Body of pancreas (tissue), 4 donors: ENCODE measurements around the gene OR11L1. TPM values are rescaled to one million over a fixed set of nuclear protein-coding genes. Genes with fewer than 3 reads are reported as not detected.
A peak's percentile ranks its signal among the peaks of the same experiment; 100 is the strongest.

Source experiments
- ATAC-seq: fragments of 150-250 bp; one replicate; pipeline ENCODE4 v1.9.1; 2016
- DNase-seq, 4 donors: peaks; one replicate each; pipeline ENCODE4 v3.0.0-alpha.2; 2019
- H3K27ac ChIP-seq, 4 donors: fragments of 200-600 bp; sonication (generic); 1 replicate in 3 of 4; 2 replicates in 1 of 4; pipeline versions ENCODE4 v1.5.1 to v1.6.1; 2016 to 2019; ENCODE audit warnings: mild to moderate bottlenecking in 1 of 4, mixed read lengths in 1 of 4, moderate library complexity in 1 of 4
- H3K27me3 ChIP-seq, 2 donors: fragments of 200-600 bp; sonication (generic); one replicate each; pipeline ENCODE4 v1.6.0; 2016; ENCODE audit warnings: mild to moderate bottlenecking in 1 of 2
- H3K36me3 ChIP-seq, 2 donors: fragments of 200-600 bp; sonication (generic); replicated peaks in 1 of 2; 2 replicates each; pipeline ENCODE4 v1.5.1; 2016; ENCODE audit warnings: low read depth in 2 of 2; ENCODE audit not compliant: insufficient read depth in 1 of 2
- H3K4me1 ChIP-seq: fragments of 200-600 bp; sonication (generic); one replicate; pipeline ENCODE4 v1.6.0; 2016
- H3K4me3 ChIP-seq, 2 donors: fragments of 200-600 bp; sonication (generic); 1 replicate in 1 of 2; 2 replicates in 1 of 2; pipeline ENCODE4 v1.5.1; 2016 to 2019
- H3K9me3 ChIP-seq, 3 donors: fragments of 200-600 bp; sonication (generic); 1 replicate in 2 of 3; 2 replicates in 1 of 3; pipeline ENCODE4 v1.5.1; 2016
- POLR2A ChIP-seq, 3 donors: fragments of 450-650 bp; IDR thresholded peaks; one replicate each; pipeline ENCODE4 v1.6.1; 2016; ENCODE audit warnings: antibody characterized with exemption in 3 of 3, mild to moderate bottlenecking in 2 of 3
- WGBS, 2 donors: methylation state at CpG; one replicate each; pipeline ENCODE4 v1.1.5; 2017; 5-methylcytosine and 5-hydroxymethylcytosine counted together
- intact Hi-C: fragments of 100-400 bp; cut with DNase I; formaldehyde crosslinking; loops from one replicate; pipeline ENCODE4 v1.15.1; 2023
- total RNA-seq, 2 donors: library from RNA; depleted of rRNA; stranded (reverse); fragments of >200 nt; gene quantifications; one replicate each; pipeline ENCODE4 v1.1.0, GENCODE V29; 2016
- TF ChIP-seq, protein P1 (sequence below), 7 experiments: fragments of 450-650 bp in 4 of 7; fragments of 200-600 bp in 3 of 7; sonication (generic) in 3 of 7; IDR thresholded peaks; one replicate each; pipeline ENCODE4 v1.5.1; 2016 to 2019; ENCODE audit warnings: antibody characterized with exemption in 7 of 7

The OR11L1 gene
- total RNA-seq, 2 donors from 2014 or later = not detected

DNA sequence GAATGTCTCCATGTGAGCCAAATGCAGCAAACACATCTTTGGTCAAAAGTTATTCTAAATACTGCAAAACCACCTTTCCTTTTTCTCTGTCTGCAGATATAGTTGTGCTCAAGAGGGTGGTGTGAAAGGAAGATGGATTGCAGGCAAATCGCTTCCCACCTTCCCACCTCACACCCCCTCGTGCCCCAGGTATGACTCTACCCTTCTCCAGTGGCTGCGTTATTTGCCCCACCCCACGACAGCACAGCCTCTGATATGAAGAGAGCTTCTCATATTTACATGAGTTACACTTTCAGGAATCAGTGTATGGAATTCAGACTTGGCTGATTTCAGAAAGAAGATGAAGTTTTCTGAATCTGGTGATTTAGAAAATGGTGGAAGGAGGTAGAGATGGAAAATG, 21.1 kb upstream of the OR11L1 start:
- Histone ChIP-seq H3K4me1 (no peaks in the 10 kb centered on the region), H3K9me3 (no peaks in the 10 kb centered on the region), H3K4me3 (no peak overlapping the region), H3K36me3 (no peaks in the 10 kb centered on the region), H3K27me3 (no peaks in the 10 kb centered on the region), H3K27ac (no peak overlapping the region)
- WGBS, 2 donors = 45 to 69% methylated on average over 4 of the region's 4 CpGs
- DNase-seq = no peak
- intact Hi-C loops = no loop called here
- ATAC-seq = no peak
- TF ChIP-seq, protein P1, sequence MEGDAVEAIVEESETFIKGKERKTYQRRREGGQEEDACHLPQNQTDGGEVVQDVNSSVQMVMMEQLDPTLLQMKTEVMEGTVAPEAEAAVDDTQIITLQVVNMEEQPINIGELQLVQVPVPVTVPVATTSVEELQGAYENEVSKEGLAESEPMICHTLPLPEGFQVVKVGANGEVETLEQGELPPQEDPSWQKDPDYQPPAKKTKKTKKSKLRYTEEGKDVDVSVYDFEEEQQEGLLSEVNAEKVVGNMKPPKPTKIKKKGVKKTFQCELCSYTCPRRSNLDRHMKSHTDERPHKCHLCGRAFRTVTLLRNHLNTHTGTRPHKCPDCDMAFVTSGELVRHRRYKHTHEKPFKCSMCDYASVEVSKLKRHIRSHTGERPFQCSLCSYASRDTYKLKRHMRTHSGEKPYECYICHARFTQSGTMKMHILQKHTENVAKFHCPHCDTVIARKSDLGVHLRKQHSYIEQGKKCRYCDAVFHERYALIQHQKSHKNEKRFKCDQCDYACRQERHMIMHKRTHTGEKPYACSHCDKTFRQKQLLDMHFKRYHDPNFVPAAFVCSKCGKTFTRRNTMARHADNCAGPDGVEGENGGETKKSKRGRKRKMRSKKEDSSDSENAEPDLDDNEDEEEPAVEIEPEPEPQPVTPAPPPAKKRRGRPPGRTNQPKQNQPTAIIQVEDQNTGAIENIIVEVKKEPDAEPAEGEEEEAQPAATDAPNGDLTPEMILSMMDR (IDR thresholded peaks at IDR 0.05) = no peak
- TF ChIP-seq POLR2A (IDR thresholded peaks at IDR 0.05) = no peak

DNA sequence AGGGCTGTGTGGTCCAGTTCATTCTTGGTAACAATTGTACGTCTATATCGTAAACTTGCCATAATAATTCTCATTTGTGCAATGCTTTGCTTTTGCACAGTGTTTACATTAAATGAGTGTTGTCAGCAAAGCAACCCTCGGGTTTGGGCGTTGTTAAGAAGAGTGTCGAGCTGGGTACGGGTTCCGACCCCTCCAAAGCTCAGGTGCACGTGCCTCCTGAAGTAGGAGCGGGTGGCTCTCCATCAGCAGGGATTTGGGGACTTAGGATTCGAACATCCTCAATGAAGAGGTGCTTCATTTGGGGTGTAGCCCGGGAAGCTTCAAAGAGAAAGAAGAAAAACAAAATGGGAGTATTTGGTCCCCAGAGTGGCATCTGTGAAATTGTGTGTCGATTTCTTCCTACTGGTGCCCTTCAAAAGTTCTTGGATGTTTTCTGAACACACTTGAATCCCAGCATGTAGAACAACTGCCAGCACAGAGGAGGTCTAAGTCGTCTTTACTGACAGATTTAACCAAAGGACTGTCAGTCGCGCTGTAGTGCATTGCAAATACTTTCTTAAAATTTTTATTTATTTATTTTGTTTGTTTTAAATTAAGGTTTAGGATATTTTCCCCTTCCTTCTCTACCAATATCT, 16.4 kb upstream of the OR11L1 start:
- no peaks in the 10 kb centered on the region for H3K36me3 ChIP-seq
- DNase-seq = no peak
- intact Hi-C loops = no loop called here
- no peak for TF ChIP-seq POLR2A (IDR thresholded peaks at IDR 0.05)
- TF ChIP-seq, protein P1 (IDR thresholded peaks at IDR 0.05) = no peak
- 24 to 38% methylated on average over 15 of the region's 15 CpGs for WGBS, 2 donors
- H3K4me3 ChIP-seq = no peak overlapping the region
- no peaks in the 10 kb centered on the region for H3K27me3 ChIP-seq
- no peak for ATAC-seq
- H3K9me3 ChIP-seq = no peaks in the 10 kb centered on the region
- H3K4me1 ChIP-seq = peaks cover 6% of the 10 kb centered on the region
- no peak overlapping the region for H3K27ac ChIP-seq

DNA sequence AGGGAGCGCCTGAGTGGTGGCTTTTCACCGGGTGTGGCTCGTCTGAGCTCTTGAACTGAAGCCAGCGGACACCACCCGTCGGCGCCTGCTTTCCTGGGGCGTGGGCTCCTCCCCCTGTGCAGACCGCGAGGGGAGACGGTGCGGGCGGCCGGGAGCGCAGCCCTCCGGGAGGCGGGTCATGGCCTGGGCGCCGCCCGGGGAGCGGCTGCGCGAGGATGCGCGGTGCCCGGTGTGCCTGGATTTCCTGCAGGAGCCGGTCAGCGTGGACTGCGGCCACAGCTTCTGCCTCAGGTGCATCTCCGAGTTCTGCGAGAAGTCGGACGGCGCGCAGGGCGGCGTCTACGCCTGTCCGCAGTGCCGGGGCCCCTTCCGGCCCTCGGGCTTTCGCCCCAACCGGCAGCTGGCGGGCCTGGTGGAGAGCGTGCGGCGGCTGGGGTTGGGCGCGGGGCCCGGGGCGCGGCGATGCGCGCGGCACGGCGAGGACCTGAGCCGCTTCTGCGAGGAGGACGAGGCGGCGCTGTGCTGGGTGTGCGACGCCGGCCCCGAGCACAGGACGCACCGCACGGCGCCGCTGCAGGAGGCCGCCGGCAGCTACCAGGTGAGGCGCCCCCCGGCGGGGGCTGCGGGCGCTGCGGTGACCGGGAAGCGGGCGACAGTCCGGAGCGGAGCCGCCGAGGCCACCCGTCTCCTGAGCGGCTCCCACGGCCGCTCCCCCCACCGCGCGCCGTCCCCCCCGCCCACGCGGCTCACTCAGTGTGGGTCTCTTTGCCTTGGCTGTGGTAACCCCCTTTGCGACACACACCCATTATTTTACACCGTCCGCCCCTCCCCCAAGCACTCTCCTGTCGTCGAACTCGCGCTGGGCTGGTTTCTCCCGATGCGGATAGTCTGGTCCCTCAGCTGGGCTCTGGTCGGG, 15.6 kb upstream of the OR11L1 start, which contains the start of gene TRIM58:
Gene TRIM58 (plus strand): TSS at position 119 of the 916 bp plus-strand sequence. CDS start 60 bp downstream, at position 179.
- Histone ChIP-seq H3K27ac (no peak within 1 kb of the TSS), H3K9me3 (no peaks in the 10 kb centered on the region), H3K27me3 (no peaks in the 10 kb centered on the region), H3K36me3 (no peaks in the 10 kb centered on the region), H3K4me3 (no peak within 1 kb of the TSS), H3K4me1 (peaks cover 6% of the 10 kb centered on the region)
- intact Hi-C loops = no loop called here
- no peak for ATAC-seq
- peak in 1 of 4 donors; percentile 68 for DNase-seq
- WGBS, 2 donors = 2 to 5% methylated on average over 22 to 83 of the region's 109 CpGs
- TF ChIP-seq, protein P1 (IDR thresholded peaks at IDR 0.05) = peak in 1 of 7 experiments; percentile 35
- peak in 1 of 3 donors; percentile 19 for TF ChIP-seq POLR2A (IDR thresholded peaks at IDR 0.05)

DNA sequence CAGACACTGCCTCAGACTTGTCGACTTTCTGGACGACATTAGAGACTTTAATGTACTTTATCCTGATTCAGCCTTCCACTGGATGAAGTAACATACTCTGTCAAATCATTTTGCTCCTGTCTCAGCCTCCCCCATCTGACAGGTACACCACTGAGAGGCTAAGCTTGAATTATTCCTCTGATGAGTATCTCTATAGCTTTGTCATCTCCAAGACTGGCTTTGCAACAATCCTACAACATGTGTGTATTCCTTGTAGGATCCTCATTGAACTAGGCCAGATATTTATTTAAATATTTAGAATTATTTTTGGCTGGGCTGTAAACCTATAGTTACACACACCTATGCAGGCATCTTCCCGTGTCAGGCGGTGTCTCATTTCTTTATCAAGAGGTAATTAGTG, 14.2 kb upstream of the OR11L1 start:
- no peaks in the 10 kb centered on the region for H3K36me3 ChIP-seq
- intact Hi-C loops = no loop called here
- DNase-seq (no peak), ATAC-seq (no peak)
- no peaks in the 10 kb centered on the region for H3K9me3 ChIP-seq
- H3K4me3 ChIP-seq = no peak overlapping the region
- TF ChIP-seq POLR2A (IDR thresholded peaks at IDR 0.05) = no peak
- TF ChIP-seq, protein P1 (IDR thresholded peaks at IDR 0.05) = no peak
- no peak overlapping the region for H3K27ac ChIP-seq
- H3K27me3 ChIP-seq = no peaks in the 10 kb centered on the region
- WGBS, 2 donors = 53 to 66% methylated on average over 4 of the region's 4 CpGs
- H3K4me1 ChIP-seq = peaks cover 6% of the 10 kb centered on the region
